GM21367 (cell line): Measurements from ENCODE around the gene XBP1.
"Not testable (repeated sequence)": the region's sequence is repeated elsewhere in the genome, so short reads cannot be mapped to it uniquely, and the experiment has no call there.

Source experiments
- ATAC-seq: cut with Tn5 transposase; IDR thresholded peaks from one replicate; pipeline ENCODE4 v1.9.1; 2021; ENCODE audit not compliant: unreplicated experiment

XBP1 gene

DNA sequence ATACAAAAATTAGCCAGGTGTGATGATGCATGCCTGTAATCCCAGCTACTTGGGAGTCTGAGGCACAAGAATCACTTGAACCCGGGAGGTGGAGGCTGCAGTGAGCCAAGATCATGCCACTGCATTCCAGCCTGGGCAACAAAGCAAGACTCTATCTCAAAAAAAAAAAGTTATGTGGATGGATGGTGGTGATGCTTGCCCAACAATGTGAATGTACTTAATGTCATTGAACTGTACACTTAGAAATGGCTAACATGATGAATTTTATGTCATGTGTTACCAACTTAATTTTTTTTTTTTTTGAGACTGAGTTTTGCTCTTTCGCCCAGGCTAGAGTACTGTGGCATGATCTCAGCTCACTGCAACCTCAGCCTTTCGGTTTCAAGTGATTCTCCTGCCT lies 45.9 kb downstream of the XBP1 start:
- not testable (repeated sequence) for ATAC-seq

- ATAC-seq = no peak
Observed at GRCh38 chr22:28750471-28750881, 49.9 kb downstream of the XBP1 start.
